ENCODE results near the gene NACC2.

The NACC2 gene

GRCh38 chr9:136015656-136016571 is 79.2 kb downstream of the NACC2 start:
- no peaks in the 10 kb centered on the region for H3K36me3 ChIP-seq (ENCODE audit: insufficient read depth, low read length)
- no peaks in the 10 kb centered on the region for H3K27me3 ChIP-seq (ENCODE audit: insufficient read depth, low read length, poor library complexity, severe bottlenecking)
- no peaks in the 10 kb centered on the region for H3K4me1 ChIP-seq (ENCODE audit: insufficient read depth, low read length, poor library complexity, severe bottlenecking)
- H3K4me3 ChIP-seq (ENCODE audit: low read length, poor library complexity, severe bottlenecking): no peak overlapping the region
- no peaks in the 10 kb centered on the region for H3K9me3 ChIP-seq (ENCODE audit: insufficient read depth, low read depth, low read length)
- no peak overlapping the region for H3K4me2 ChIP-seq (ENCODE audit: low read depth, low read length, poor library complexity, severe bottlenecking)
- no peaks in the 10 kb centered on the region for H3K9me2 ChIP-seq (replicated peaks; ENCODE audit: low read depth, low read length)
- H3F3A ChIP-seq (ENCODE audit: low read depth): no peaks in the 10 kb centered on the region
- no peaks in the 10 kb centered on the region for H4K20me1 ChIP-seq (ENCODE audit: insufficient read depth, low read length, poor library complexity, severe bottlenecking)
- H2AFZ ChIP-seq (ENCODE audit: low read length): no peak overlapping the region
- H3K79me2 ChIP-seq (ENCODE audit: insufficient read depth, low read length): no peaks in the 10 kb centered on the region
- no peak for TF ChIP-seq EZH2phosphoT487 (IDR thresholded peaks at IDR 0.05; ENCODE audit: borderline replicate concordance)
- no peak for TF ChIP-seq CTCF (conservative IDR thresholded peaks at IDR 0.05; ENCODE audit: low read length)
- no peak overlapping the region for H3K9ac ChIP-seq (ENCODE audit: low read depth, low read length, poor library complexity, severe bottlenecking)

- H3K9me3 ChIP-seq (ENCODE audit: insufficient read depth, low read depth, low read length): no peaks in the 10 kb centered on the region
- no peak overlapping the region for H3K9ac ChIP-seq (ENCODE audit: low read depth, low read length, poor library complexity, severe bottlenecking)
- H3F3A ChIP-seq (ENCODE audit: low read depth): no peaks in the 10 kb centered on the region
- H4K20me1 ChIP-seq (ENCODE audit: insufficient read depth, low read length, poor library complexity, severe bottlenecking): no peaks in the 10 kb centered on the region
- TF ChIP-seq EZH2phosphoT487 (IDR thresholded peaks at IDR 0.05; ENCODE audit: borderline replicate concordance) (no peak), CTCF (conservative IDR thresholded peaks at IDR 0.05; ENCODE audit: low read length) (no peak)
- H2AFZ ChIP-seq (ENCODE audit: low read length): no peak overlapping the region
- no peaks in the 10 kb centered on the region for H3K79me2 ChIP-seq (ENCODE audit: insufficient read depth, low read length)
- H3K36me3 ChIP-seq (ENCODE audit: insufficient read depth, low read length): no peaks in the 10 kb centered on the region
- H3K4me1 ChIP-seq (ENCODE audit: insufficient read depth, low read length, poor library complexity, severe bottlenecking): no peaks in the 10 kb centered on the region
- no peaks in the 10 kb centered on the region for H3K27me3 ChIP-seq (ENCODE audit: insufficient read depth, low read length, poor library complexity, severe bottlenecking)
- H3K9me2 ChIP-seq (replicated peaks; ENCODE audit: low read depth, low read length): no peaks in the 10 kb centered on the region
- H3K4me3 ChIP-seq (ENCODE audit: low read length, poor library complexity, severe bottlenecking): no peak overlapping the region
- no peak overlapping the region for H3K4me2 ChIP-seq (ENCODE audit: low read depth, low read length, poor library complexity, severe bottlenecking)
Measured at GRCh38 chr9:136014924-136015633, 80.0 kb downstream of the NACC2 start.

GRCh38 chr9:136014147-136014923 is 80.8 kb downstream of the NACC2 start:
- no peak for TF ChIP-seq EZH2phosphoT487 (IDR thresholded peaks at IDR 0.05; ENCODE audit: borderline replicate concordance)
- TF ChIP-seq CTCF (conservative IDR thresholded peaks at IDR 0.05; ENCODE audit: low read length): no peak

More at GRCh38 chr9:136014147-136014923, 80.8 kb downstream of the NACC2 start:
- Histone ChIP-seq H3K4me2 (ENCODE audit: low read depth, low read length, poor library complexity, severe bottlenecking) (no peak overlapping the region), H3K9ac (ENCODE audit: low read depth, low read length, poor library complexity, severe bottlenecking) (no peak overlapping the region), H3K4me1 (ENCODE audit: insufficient read depth, low read length, poor library complexity, severe bottlenecking) (no peaks in the 10 kb centered on the region), H3K27me3 (ENCODE audit: insufficient read depth, low read length, poor library complexity, severe bottlenecking) (no peaks in the 10 kb centered on the region), H3K4me3 (ENCODE audit: low read length, poor library complexity, severe bottlenecking) (no peak overlapping the region), H3K79me2 (ENCODE audit: insufficient read depth, low read length) (no peaks in the 10 kb centered on the region), H4K20me1 (ENCODE audit: insufficient read depth, low read length, poor library complexity, severe bottlenecking) (no peaks in the 10 kb centered on the region), H3K9me2 (replicated peaks; ENCODE audit: low read depth, low read length) (no peaks in the 10 kb centered on the region), H3K9me3 (ENCODE audit: insufficient read depth, low read depth, low read length) (no peaks in the 10 kb centered on the region), H3F3A (ENCODE audit: low read depth) (no peaks in the 10 kb centered on the region), H3K36me3 (ENCODE audit: insufficient read depth, low read length) (no peaks in the 10 kb centered on the region), H2AFZ (ENCODE audit: low read length) (no peak overlapping the region)
